IPS DF 19.7 (cell line): ENCODE measurements around the gene PLCB2.

Source experiments
- DNase-seq: peaks from one replicate; pipeline ENCODE4 v3.0.0-alpha.2; 2013; ENCODE audit warnings: low read depth, low spot score

The PLCB2 gene

GRCh38 chr15:40340038-40340739, 32.5 kb upstream of the PLCB2 start:
- DNase-seq = no peak

DNA sequence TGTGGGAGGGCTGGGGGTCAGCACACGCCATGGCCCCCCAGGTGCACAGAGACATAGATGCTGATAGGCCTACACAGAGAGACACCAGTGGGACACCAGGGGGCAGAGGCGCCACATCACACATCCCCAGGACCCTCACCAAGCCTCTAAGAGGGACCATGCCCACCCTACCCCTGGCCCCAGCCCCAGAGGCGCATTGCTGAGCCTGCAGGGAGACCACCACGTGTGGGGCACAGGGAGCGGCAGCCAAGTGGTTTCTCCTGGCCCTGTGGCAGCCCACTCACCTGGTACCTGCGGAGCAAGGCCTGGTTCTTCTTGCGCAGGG, 31.8 kb upstream of the PLCB2 start:
- no peak for DNase-seq

DNA sequence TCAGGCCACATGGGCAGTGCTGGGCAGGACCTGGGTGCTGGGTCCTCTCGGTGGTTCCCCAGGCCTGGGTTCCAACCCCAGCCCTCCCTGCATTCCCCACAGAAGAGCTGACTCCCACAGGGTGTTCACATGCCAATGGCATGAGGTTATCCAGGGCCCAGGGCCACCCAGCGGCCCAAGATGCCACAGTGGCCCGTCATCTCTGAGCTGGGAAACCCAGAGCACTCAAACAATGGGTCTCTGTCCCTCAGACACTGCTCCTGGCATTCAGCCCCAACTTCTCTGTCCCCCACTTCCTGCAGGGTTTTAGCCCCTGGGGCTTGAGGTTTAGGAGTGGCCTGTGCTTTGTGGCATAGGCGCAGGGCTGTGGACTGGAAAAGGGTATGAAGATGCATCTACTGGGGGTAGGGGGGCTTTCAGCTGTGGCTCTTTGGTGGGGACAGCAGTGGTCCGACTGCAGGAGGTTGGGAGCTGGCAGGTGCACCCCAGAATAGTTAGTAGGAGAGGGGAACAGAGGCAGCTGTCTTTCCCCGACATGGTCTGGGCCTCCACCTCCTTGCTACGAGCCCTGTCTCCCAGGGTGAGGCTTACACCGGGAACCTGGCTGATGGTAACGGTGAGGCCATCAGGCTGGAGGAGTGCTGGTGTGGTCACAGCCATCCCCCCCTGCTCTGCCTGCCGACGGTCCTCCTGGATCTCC, 31.3 kb upstream of the PLCB2 start:
- no peak for DNase-seq

GRCh38 chr15:40338041-40338657, 30.4 kb upstream of the PLCB2 start:
- no peak for DNase-seq

DNA sequence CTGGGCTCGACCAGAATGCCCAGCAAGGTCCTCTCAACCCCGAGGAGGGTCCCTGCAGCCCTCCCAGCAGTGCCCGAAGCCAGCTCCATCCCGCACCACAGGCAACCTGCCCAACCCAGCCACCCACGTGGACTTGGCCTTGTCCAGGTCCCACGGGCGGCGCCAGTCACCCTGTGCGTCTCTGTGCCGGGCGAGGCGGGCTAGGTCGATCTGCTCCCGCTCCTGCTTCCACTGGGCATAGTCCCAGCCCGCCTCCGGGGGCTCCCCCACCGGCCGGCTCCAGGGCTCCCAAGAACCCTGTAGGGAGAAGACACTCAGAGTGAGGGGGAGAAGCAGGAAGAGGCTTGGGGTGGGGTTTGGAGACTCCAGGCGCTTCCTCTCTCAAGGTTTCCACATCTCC, 29.9 kb upstream of the PLCB2 start:
- DNase-seq = no peak

- no peak for DNase-seq
Observed at GRCh38 chr15:40336744-40337122, 29.0 kb upstream of the PLCB2 start.

DNA sequence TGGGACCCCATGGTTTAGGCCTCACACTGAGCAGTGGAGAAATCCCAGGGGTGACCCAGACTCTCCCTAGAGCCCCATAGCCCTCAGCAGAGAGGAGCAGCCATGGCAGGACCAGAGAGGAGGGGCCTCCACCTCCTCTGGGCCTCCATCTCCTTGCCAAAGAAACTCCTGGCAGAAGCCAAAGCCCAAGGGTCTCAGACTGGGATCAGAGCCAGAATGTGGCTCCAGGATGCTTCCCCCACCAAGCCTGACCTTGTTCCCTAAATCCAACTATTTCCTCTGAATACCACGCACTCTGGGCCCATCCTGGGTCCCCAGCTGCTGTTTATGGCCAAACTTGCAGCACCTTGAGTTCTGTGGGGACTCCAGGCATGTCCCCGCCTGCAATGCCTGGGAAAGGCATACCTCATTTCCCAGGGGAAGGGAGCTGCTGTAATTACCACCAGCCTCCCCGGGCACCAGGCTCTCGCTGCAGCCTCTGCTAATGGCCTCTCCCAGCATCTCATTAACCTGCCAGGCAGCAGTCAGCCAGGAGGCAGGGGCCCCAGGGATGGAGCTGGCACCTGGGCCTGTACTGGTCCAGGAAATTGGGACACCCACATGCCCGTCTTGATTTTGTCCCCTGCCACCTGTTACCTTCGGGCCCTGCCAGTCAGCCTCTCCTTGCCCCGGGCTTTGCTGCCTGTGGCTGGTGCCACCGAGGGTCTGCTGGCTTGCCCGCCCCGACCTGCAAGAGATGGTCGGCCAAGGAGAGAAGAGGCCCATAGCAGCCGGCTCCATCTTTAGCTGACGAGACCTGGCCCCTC, 28.4 kb upstream of the PLCB2 start:
- no peak for DNase-seq

- no peak for DNase-seq
Observed at GRCh38 chr15:40334941-40335795, 27.4 kb upstream of the PLCB2 start.

DNA sequence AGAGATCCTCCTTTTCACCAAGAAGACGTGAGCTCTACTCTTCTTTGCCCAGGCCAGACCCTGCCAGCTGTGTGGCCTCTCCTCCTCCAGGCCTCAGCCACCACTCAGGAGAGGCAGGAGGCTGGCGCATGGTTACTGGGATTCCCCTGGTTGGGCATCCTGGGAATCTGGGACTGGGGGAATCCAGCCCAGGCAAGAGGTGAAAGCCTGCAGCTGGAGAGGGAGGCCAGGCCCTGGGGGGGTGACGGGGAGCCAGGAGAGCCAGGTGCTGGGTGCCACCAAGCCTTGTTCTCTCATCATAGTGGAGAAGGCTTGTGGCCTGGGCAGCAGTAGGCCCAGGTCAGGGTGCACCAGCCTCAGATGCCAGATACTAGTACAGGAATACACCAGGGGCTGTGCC, 26.8 kb upstream of the PLCB2 start:
- DNase-seq = no peak

DNA sequence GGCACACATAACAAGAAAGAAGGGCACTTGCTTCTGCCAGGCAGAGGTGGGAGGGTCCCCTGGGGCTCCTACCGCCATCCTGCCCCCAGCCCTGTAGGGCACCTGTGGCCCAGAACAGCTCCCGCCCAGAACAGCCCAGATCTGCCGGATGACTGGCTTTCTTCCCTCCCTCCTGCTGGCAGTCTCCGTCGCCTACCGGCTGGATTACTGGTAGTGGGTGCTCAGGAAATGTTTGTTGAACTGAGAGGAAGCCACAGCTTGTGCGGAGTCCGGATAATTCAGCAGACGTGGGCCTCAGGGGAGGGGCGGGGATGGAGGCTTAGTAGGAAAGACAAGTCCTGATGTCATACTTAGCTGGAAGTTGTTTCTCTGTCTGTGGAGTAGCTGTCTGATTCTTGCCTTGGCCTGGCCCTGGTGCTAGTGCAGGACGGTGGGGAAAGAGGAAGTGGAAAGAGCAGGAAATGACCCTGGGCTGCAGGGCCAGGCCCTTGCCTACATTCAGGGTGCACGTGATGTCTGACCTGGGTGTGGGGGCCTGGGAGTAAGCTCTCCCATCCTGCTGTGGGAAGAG, 26.3 kb upstream of the PLCB2 start:
- no peak for DNase-seq

DNA sequence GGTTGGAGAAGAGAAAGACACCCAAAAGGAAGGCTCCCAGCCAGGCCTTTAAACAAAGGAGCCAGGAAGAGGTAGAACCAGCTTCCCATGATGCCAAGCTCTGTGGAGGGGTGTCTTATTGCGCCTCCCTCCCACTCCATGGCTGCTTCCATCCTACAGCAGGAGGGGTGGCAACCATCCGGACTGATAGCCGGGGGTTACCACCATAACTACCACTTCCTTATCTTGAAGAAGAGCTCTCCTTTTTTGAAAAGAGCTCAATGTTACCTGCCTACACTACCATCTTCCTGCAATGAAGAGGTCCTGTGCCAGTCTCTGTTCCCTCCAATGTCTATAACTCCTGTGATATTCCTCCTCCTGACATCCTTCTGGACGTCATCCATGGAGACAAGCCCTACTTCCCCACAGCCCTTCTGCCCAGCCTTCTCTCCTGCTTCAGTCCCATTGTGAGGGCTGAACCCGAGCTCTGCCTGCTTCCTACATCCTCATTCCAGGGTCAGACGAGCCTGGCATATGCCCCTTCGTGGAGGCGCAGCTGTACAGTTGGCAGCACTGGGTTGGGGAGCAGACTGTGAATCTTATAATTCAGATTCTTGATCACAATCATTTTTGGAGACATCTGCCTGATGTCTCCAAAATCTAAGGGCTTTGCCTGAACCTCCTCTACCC, 24.5 kb upstream of the PLCB2 start:
- no peak for DNase-seq

DNA sequence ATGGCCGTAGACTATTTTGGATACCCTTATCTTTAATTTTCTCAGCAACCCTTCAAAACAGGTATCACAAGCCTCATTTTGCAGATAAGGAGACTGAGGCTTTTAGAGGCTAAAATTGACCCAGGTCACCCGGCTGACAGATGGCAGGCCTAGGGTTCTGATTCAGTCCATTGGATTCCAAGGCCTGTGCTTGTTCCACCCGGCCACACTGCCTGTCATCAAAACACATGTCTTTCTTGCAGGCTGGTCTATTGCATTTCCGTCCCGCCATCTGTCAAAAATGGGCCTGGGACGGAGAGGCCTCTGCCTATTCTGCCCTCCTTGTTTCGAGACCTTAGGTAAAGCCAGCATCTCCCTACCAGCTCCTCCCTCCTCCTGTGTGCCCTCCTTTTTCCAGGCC, 23.9 kb upstream of the PLCB2 start:
- no peak for DNase-seq

- DNase-seq = no peak
Observed at GRCh38 chr15:40331026-40331425, 23.3 kb upstream of the PLCB2 start.

GRCh38 chr15:40330368-40330836, 22.7 kb upstream of the PLCB2 start:
- no peak for DNase-seq

- no peak for DNase-seq
Observed at GRCh38 chr15:40329804-40330203, 22.1 kb upstream of the PLCB2 start.

- DNase-seq = no peak
Observed at GRCh38 chr15:40328751-40329150, 21.0 kb upstream of the PLCB2 start.

GRCh38 chr15:40328176-40328575, 20.4 kb upstream of the PLCB2 start:
- DNase-seq = no peak

DNA sequence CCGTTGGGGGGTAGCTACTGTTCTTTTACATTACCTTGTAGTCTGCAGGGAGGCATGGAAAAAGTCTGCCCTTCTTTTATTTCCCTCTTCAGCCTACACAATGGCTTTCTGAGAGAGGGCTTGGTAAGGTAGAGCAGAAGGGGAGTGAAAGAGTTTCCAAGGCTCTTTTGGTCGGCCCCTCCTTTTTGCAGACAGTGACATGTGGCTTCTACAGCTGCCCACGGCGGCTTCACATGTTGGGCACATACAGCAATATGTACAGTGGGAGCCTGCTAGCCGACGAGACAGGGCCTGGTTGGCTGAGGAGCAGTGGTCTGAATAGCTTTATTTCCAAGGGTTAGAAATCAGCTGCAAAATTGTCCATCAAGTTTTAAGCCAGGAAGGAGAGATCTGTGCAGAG, 19.7 kb upstream of the PLCB2 start:
- DNase-seq = no peak

DNA sequence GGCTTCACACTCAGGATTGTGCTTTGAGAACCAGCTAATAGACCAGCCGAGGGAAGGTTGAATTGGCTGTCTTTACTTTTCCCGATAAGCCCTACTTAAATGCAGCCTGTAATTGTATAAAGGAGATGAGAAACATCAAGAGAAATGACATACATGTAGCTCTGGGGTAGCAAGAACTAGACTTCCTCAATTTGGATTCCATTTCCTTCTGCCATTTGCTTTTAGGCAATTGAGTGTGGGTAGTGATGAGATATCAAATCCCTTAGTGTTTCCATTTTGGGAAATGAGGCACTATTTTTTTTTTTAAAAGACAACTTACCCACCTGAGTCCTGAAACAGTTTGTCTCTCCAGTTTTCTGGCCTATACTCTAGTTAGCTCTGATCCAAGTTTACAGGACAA, 18.0 kb upstream of the PLCB2 start:
- DNase-seq = no peak

DNA sequence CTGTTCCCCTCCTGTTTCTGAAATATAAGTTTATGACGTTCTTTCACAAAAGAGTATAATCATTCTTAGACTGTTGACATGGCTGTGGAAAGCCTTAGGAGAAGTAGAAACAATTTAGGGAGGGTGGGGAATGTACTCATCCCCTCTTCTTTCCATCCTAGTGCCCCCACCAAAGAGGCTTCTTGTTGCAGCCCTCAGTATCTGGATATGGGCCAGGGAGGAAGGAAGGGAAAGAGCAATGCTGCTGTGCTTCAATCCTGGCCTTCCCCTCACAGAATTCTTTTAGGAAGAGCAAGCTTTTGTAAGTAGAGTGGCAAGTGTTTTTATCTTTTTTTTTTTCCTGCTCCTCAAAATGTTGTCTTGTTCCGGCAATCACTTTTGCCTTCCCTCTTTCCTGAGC, 17.5 kb upstream of the PLCB2 start:
- DNase-seq = no peak
